HG03571 (cell line): ENCODE measurements around the gene C4BPA.

Source experiments
- ATAC-seq: cut with Tn5 transposase; IDR thresholded peaks from one replicate; pipeline ENCODE4 v1.9.1; 2021; ENCODE audit not compliant: unreplicated experiment

The C4BPA gene

DNA sequence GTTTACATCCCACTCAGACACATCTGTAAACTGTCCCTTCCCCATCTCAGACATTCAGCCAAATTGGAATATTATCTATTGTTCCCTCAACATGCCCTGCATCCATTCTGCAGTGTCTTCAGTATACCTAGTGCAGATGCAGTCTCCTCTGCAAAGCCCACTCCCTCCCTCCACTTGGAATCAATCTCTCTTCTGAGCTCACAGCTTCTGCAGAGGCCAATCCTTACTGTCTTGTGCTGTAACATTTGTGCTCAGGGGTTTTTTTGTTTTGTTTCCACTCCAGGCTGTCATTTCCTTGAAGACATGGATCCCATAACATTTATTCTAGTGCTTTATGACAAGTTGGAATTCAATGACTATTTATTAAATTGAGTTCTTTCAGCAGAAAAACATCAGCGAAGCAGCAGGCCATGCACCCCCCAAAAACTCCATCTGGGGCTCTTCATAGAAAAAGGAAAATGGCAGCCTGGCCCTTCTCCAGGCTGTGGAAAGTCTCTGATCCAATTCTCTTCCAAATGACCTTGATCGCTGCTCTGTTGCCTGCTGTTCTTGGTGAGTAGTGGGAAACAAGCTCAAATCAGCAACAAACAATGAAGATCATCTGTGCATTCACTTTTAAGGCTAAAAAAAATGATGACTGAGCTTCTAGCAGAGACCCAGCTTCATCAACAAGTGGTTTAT is 8.7 kb downstream of the C4BPA start:
- ATAC-seq: no peak

DNA sequence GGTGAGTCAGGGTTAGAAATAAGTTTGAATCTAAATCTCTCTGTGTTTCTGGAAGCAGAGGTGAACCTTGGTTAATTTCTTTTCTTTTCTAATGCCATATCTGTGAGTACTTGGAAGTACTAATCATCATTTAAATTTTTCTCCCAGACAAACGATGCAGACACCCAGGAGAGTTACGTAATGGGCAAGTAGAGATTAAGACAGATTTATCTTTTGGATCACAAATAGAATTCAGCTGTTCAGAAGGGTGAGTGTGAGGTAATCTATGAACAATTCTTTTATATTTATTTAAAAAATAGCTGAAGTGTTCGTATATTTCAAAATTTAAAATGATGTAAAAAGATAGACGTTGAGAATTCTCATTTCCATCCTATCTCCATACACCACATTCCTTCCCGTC is 11.2 kb downstream of the C4BPA start:
- ATAC-seq: no peak

DNA sequence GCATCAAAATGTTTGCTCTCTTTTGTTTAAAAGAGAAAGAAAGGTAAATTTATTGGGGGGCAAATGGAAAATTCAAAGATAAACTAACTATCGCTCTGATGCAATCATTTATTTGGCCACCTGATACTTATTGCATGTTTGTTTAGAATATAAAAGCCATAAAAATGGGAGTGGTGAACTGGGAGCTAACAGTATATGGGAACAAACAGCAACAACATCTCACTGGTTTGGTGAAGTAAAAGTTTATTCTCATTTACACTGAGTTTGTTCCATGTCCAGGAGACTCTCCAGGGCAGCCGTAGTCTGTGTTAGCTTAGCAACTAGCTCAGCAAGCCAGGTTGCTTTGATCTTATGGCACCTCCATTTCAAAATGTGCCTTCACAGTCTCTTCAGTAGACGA is 20.4 kb downstream of the C4BPA start:
- no peak for ATAC-seq

DNA sequence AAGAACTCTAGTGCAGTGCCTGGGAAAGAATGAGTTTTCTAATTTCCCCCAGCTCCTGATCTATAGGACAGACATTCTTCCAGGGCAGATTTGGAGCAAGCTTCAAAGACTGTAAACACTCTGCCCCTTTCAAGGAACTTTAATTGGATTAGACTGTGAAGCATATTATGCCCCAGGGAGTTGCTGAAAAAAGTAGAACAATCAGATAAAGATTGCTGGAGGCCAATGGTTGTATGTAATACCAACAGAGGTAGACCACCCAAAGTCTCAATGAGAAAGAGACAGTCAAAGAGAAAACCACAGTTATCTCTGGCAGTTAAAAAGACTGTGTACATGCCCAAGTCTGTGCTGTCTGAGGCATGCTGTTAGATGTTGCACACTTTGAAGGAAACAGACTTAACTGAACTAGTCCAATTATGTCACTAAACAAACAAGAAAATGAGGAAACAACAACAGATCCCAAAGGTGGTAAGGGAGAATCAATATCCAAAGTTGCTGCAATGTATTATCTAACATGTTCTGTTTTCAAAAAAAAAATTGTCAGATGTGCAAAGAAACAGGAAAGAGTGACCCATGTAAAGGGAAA is 24.4 kb downstream of the C4BPA start:
- ATAC-seq: no peak

- ATAC-seq: no peak
Measured at GRCh38 chr1:207129053-207129452, 25.0 kb downstream of the C4BPA start.

DNA sequence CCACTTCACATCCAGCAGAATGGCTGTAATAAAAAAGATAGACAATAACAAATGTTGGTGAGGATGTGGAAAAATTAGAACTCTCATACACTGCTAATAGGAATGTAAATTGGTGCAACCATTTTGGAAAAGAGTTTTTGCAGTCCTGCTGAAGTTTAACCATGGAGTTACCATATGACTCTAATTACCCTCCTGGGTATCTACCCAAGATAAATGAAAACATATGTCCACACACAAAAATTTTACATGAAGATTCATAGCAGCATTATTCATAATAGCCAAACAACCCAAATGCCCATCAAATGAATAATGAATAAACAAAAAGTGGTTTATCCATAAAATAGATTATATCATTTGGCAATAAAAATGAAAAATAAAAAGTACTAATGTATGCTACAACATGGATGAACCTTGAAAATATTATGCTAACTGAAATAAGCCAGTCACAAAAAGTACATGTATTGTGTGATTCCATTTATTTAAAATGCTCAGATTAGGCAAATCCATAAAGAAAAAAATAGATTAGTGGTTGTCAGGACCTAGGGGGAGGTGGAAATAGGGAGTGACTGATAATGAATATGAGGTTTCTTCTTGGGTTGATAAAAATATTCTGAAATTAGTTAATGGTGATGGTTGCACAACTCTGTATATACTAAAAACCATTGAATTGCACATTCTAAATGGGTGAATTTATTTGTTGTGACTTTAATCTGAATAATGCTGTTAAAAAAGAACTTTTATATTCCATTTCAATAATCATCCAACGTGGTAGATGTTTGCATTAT is 26.4 kb downstream of the C4BPA start:
- no peak for ATAC-seq

- ATAC-seq: no peak
Measured at GRCh38 chr1:207131163-207131562, 27.1 kb downstream of the C4BPA start.

GRCh38 chr1:207134581-207134980 is 30.5 kb downstream of the C4BPA start:
- ATAC-seq: no peak

GRCh38 chr1:207139616-207140015 is 35.6 kb downstream of the C4BPA start:
- no peak for ATAC-seq

DNA sequence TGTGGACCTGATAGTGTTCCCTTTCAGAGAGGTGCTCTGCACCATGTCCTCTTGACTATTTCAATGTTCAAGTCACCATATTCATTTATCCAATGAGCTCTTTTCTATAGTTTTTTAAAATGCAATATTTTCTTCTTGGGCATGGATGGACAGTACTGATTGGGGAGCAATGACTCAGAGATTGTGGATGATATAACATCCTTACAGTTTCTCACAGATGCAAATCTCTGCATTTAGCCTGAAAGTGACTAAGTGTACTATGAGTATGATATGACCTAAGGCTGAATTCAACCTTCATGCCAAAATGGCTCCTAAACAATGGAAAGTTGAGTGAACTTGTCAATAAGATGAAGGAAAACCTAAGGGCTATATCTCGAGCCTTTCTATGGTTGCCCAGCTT is 36.5 kb downstream of the C4BPA start:
- no peak for ATAC-seq

DNA sequence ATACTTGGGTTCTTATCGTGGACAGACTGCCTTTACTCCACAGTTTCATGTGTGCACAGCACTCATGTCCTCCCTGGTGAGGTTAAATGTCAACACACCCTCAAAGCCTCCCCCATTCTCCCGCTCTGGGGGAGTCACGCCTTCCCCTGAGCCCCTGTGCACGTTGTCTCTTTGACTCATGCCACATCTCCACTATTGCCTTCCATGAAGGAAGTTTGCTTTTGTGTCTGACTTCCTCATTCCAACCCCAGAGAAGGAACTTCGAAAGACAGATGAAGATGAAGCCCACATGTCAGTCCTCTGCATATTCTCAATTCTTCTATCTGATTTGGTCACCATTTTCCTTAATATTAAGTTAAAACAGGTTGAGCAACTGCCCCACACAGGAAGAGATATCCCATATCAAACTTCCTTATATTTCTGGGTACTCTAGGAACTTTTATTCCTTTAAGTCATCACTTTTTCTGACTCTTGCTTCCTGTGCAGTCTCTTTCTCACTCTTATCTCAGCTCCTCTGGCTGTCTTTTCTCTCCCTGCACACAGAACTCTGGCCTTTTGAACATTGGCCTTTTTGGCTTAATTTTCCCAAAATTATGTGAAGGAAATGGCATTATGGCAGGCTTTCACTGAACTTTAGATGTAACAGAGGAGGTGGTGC is 41.5 kb downstream of the C4BPA start:
- no peak for ATAC-seq

DNA sequence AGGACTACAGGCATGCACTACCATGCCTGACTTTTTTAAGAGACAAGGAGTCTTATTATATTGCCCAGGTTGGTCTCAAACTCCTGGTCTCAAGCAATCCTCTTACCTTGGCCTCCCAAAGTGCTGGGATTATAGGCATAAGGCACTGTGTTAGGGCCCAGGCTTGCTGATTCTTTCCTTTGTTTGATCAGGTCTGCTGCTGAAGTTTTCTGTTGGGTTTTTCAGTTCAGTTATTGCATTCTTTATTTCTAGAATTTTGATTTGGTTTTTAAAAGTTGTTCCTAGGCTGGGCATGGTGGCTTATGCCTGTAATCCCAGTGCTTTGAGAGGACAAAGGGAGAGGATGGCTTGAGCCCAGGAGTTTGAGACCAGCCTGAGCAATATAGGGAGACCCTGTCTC is 47.9 kb downstream of the C4BPA start:
- ATAC-seq: no peak

GRCh38 chr1:207152792-207153468 is 48.9 kb downstream of the C4BPA start:
- ATAC-seq: no peak

- no peak for ATAC-seq
Measured at GRCh38 chr1:207155028-207155427, 51.0 kb downstream of the C4BPA start.

- ATAC-seq: no peak
Measured at GRCh38 chr1:207156095-207156494, 52.1 kb downstream of the C4BPA start.

- ATAC-seq: no peak
Measured at GRCh38 chr1:207156826-207157225, 52.8 kb downstream of the C4BPA start.

- no peak for ATAC-seq
Measured at GRCh38 chr1:207164086-207164485, 60.1 kb downstream of the C4BPA start.

DNA sequence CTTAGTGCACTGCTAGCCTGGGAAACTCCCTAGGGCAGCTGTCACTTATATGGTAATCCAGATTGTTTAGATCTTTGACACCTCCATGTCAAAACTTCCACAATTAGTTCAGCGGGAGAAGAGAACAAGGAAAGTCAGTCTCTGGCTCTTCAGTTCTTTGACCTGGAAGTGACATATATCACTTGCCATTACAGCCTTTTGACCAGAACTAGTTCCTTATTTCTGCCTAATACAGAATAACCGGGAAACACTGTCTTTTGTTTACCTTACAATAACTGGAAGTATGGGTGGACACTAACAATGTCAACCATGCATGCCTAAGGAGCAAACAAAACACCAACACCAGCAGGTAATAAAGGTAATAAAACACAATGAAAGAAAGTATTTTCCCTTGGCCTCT is 68.3 kb downstream of the C4BPA start:
- no peak for ATAC-seq

GRCh38 chr1:207172885-207173284 is 68.9 kb downstream of the C4BPA start:
- no peak for ATAC-seq

- ATAC-seq: no peak
Measured at GRCh38 chr1:207173396-207173795, 69.4 kb downstream of the C4BPA start.

DNA sequence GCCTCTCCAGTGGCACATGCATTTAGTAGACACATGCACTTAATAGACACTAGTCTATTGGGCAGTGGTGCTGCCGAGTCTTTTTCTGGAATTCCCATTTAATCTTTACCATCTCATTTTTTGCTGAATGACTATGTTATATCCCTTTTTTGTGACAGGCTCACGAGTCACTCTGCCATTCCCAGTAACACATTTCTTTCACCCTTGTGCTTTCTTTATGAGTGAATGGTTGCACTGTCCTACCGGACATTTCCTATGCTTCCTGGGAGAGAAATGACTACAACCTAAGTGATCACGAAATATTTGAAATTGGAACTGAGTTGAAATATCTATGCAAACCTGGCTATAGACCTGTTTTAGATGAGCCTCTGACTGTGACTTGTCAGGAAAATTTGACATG is 70.9 kb downstream of the C4BPA start:
- no peak for ATAC-seq
